H1 (cell line): ENCODE results near the gene MTMR6. TPM values are rescaled to one million over a fixed set of nuclear protein-coding genes. Genes with fewer than 3 reads are reported as not detected.

Source experiments
- CTCF ChIA-PET: fragments of 300-600 bp; sonication (Branson Sonifier 250); formaldehyde crosslinking; loops from one replicate; lab custom pipeline; 2021; ENCODE audit not compliant: partially characterized antibody; lab: Charles Lee
- POLR2A ChIA-PET: fragments of 300-600 bp; sonication (Branson Sonifier 250); formaldehyde crosslinking; loops from one replicate; lab custom pipeline; 2021; ENCODE audit warnings: inconsistent platforms; ENCODE audit not compliant: partially characterized antibody; lab: Charles Lee
- DNase-seq, 2 experiments: peaks; one replicate each; pipeline versions ENCODE4 v3.0.0 to v3.0.0-alpha.2; 2010 to 2022; ENCODE audit warnings: low spot score in 2 of 2, low read depth in 1 of 2, mixed read lengths in 1 of 2
- FAIRE-seq: peaks from 2 replicates; lab custom pipeline; 2011; peaks lifted over from hg19 to GRCh38; lab: Jason Lieb, UNC
- H2AFZ ChIP-seq: 2 replicates; pipeline ENCODE4 v1.8.1; 2012; ENCODE audit warnings: low read length, inconsistent platforms
- H2AK5ac ChIP-seq: 2 replicates; pipeline ENCODE4 v1.6.1; 2013; ENCODE audit warnings: low read depth, low read length
- H2BK120ac ChIP-seq: replicated peaks from 2 replicates; pipeline ENCODE3; 2013; ENCODE audit warnings: low read depth, low read length, inconsistent platforms
- H2BK12ac ChIP-seq: 2 replicates; pipeline ENCODE4 v1.6.1; 2013; ENCODE audit warnings: low read depth, low read length
- H2BK15ac ChIP-seq: 2 replicates; pipeline ENCODE4 v1.6.1; 2013; ENCODE audit warnings: low read length
- H2BK20ac ChIP-seq: 2 replicates; pipeline ENCODE4 v1.6.1; 2013; ENCODE audit warnings: low read length
- H2BK5ac ChIP-seq: 2 replicates; pipeline ENCODE4 v1.6.1; 2013; ENCODE audit warnings: low read depth, low read length
- H3K14ac ChIP-seq: 2 replicates; pipeline ENCODE4 v1.6.1; 2013; ENCODE audit warnings: inconsistent platforms; ENCODE audit not compliant: insufficient read length
- H3K18ac ChIP-seq: 2 replicates; pipeline ENCODE4 v1.6.1; 2013; ENCODE audit warnings: low read length; ENCODE audit errors: extremely low read depth
- H3K23ac ChIP-seq: 2 replicates; pipeline ENCODE4 v1.6.1; 2013; ENCODE audit warnings: inconsistent platforms; ENCODE audit not compliant: insufficient read length
- H3K23me2 ChIP-seq: 2 replicates; pipeline ENCODE4 v1.6.1; 2013; ENCODE audit warnings: low read depth, low read length
- H3K27ac ChIP-seq: 2 replicates; pipeline ENCODE4 v1.6.1; 2011; ENCODE audit warnings: low read depth, low read length, inconsistent platforms
- H3K27me3 ChIP-seq, 4 experiments: replicated peaks in 1 of 4; 1 replicate in 1 of 4; 2 replicates in 3 of 4; pipeline versions ENCODE4 v1.6.1 to v1.8.1; 2011 to 2013; ENCODE audit warnings: low read length in 3 of 4, mild to moderate bottlenecking in 3 of 4, inconsistent platforms in 2 of 4, mixed read lengths in 2 of 4, moderate library complexity in 1 of 4; ENCODE audit not compliant: control insufficient read depth in 3 of 4, insufficient read depth in 3 of 4; ENCODE audit errors: extremely low read depth in 1 of 4
- H3K36me3 ChIP-seq, 4 experiments: 2 replicates each; pipeline versions ENCODE4 v1.6.1 to v1.8.1; 2011 to 2013; ENCODE audit warnings: mild to moderate bottlenecking in 4 of 4, low read length in 3 of 4, moderate library complexity in 2 of 4, control low read depth in 1 of 4, inconsistent platforms in 1 of 4; ENCODE audit not compliant: insufficient read depth in 4 of 4, control insufficient read depth in 2 of 4
- H3K4ac ChIP-seq: replicated peaks from 2 replicates; pipeline ENCODE3; 2013; ENCODE audit warnings: low read length, low read depth, mixed read lengths, inconsistent platforms; ENCODE audit not compliant: insufficient read length
- H3K4me1 ChIP-seq, 4 experiments: replicated peaks in 1 of 4; 1 replicate in 1 of 4; 2 replicates in 3 of 4; pipeline versions ENCODE4 v1.6.1 to v1.8.1; 2011 to 2013; ENCODE audit warnings: low read length in 3 of 4, inconsistent platforms in 2 of 4, mixed read lengths in 1 of 4; ENCODE audit not compliant: insufficient read depth in 4 of 4, control insufficient read depth in 3 of 4
- H3K4me2 ChIP-seq, 2 experiments: 2 replicates each; pipeline versions ENCODE4 v1.6.1 to v1.8.1; 2011 to 2013; ENCODE audit warnings: low read depth in 2 of 2, low read length in 2 of 2, control low read depth in 1 of 2, inconsistent platforms in 1 of 2, mild to moderate bottlenecking in 1 of 2; ENCODE audit not compliant: insufficient read depth in 1 of 2
- H3K4me3 ChIP-seq, 4 experiments: fragments of 200-600, 300-600 bp in 1 of 4; sonication (generic), shearing (Covaris generic), sonication (Bioruptor Twin) in 1 of 4; 2 replicates each; pipeline versions ENCODE4 v1.5.1 to v1.8.1; 2011 to 2016; ENCODE audit warnings: low read length in 4 of 4, low read depth in 3 of 4, control low read depth in 2 of 4, inconsistent platforms in 2 of 4, mild to moderate bottlenecking in 2 of 4, mixed read lengths in 1 of 4, moderate library complexity in 1 of 4; ENCODE audit not compliant: insufficient read depth in 2 of 4; ENCODE audit errors: extremely low read depth in 1 of 4
- H3K56ac ChIP-seq: replicated peaks from 2 replicates; pipeline ENCODE3; 2013; ENCODE audit warnings: low read depth, mild to moderate bottlenecking, mixed read lengths, low read length, inconsistent platforms; ENCODE audit not compliant: insufficient read length
- H3K79me1 ChIP-seq: 2 replicates; pipeline ENCODE4 v1.6.1; 2013; ENCODE audit warnings: low read depth, low read length, control low read depth
- H3K79me2 ChIP-seq, 2 experiments: 2 replicates each; pipeline versions ENCODE4 v1.6.1 to v1.8.1; 2012 to 2013; ENCODE audit warnings: low read length in 2 of 2, mild to moderate bottlenecking in 2 of 2, inconsistent platforms in 1 of 2; ENCODE audit not compliant: insufficient read depth in 2 of 2, control insufficient read depth in 1 of 2
- H3K9ac ChIP-seq, 4 experiments: replicated peaks in 1 of 4; 1 replicate in 1 of 4; 2 replicates in 3 of 4; pipeline versions ENCODE4 v1.6.1 to v1.8.1; 2011 to 2013; ENCODE audit warnings: low read depth in 3 of 4, low read length in 3 of 4, control low read depth in 2 of 4, mild to moderate bottlenecking in 2 of 4, moderate library complexity in 2 of 4, inconsistent platforms in 1 of 4; ENCODE audit errors: extremely low read depth in 1 of 4
- H3K9me3 ChIP-seq, 2 experiments: 2 replicates each; pipeline versions ENCODE4 v1.6.1 to v1.8.1; 2012 to 2013; ENCODE audit warnings: mild to moderate bottlenecking in 2 of 2, moderate library complexity in 2 of 2, control low read depth in 1 of 2, inconsistent platforms in 1 of 2, low read depth in 1 of 2, low read length in 1 of 2, mixed read lengths in 1 of 2; ENCODE audit not compliant: insufficient read depth in 2 of 2
- H4K20me1 ChIP-seq, 2 experiments: replicated peaks in 1 of 2; 2 replicates each; pipeline versions ENCODE3 to v1.8.1; 2011 to 2013; ENCODE audit warnings: inconsistent platforms in 2 of 2, low read length in 2 of 2, mild to moderate bottlenecking in 1 of 2; ENCODE audit not compliant: insufficient read depth in 2 of 2, control insufficient read depth in 1 of 2
- H4K5ac ChIP-seq: 2 replicates; pipeline ENCODE4 v1.6.1; 2013; ENCODE audit warnings: low read length, low read depth, mixed read lengths, inconsistent platforms; ENCODE audit not compliant: insufficient read length
- H4K8ac ChIP-seq: 2 replicates; pipeline ENCODE4 v1.8.0; 2013; ENCODE audit warnings: mild to moderate bottlenecking, moderate library complexity, low read length, inconsistent platforms; ENCODE audit not compliant: insufficient read depth; ENCODE audit errors: extremely low read depth
- H4K91ac ChIP-seq: replicated peaks from 2 replicates; pipeline ENCODE3; 2013; ENCODE audit warnings: low read length, mixed read lengths, inconsistent platforms; ENCODE audit not compliant: insufficient read length
- CBX8 ChIP-seq: fragments of 300-800, 300-1000 bp; sonication (generic); IDR thresholded peaks from 2 replicates; pipeline ENCODE4 v1.7.1; 2016; ENCODE audit warnings: low read depth, low read length, borderline replicate concordance
- HDAC2 ChIP-seq, 2 experiments: fragments of 300-600 bp in 1 of 2; sonication (generic) in 1 of 2; IDR thresholded peaks; 2 replicates each; pipeline ENCODE4 v1.6.1; 2011 to 2012; ENCODE audit warnings: low read depth in 2 of 2, low read length in 2 of 2, mild to moderate bottlenecking in 2 of 2, moderate library complexity in 2 of 2, borderline replicate concordance in 1 of 2, inconsistent platforms in 1 of 2
- SIN3A ChIP-seq, 2 experiments: IDR thresholded peaks in 1 of 2; conservative IDR thresholded peaks in 1 of 2; 2 replicates each; pipeline ENCODE4 v1.6.1; 2011 to 2012; ENCODE audit warnings: low read length in 2 of 2, improper control_type of control experiment in 1 of 2, low read depth in 1 of 2, mild to moderate bottlenecking in 1 of 2
- WGBS, 2 experiments: shearing (Covaris generic) in 1 of 2; methylation state at CpG; one replicate each; pipeline versions ENCODE4 v1.1.6 to v1.1.7; 2013 to 2015; ENCODE audit warnings: low lambda C conversion rate in 2 of 2, mixed read lengths in 2 of 2, inconsistent platforms in 1 of 2, low coverage in 1 of 2, missing lambda C conversion rate in 1 of 2; ENCODE audit not compliant: insufficient replicate concordance in 2 of 2, insufficient coverage in 1 of 2, insufficient read length in 1 of 2; ENCODE audit errors: extremely low coverage in 1 of 2, missing lambda C conversion rate in 1 of 2; 5-methylcytosine and 5-hydroxymethylcytosine counted together
- polyA plus RNA-seq, 7 experiments: library from polyadenylated mRNA; depleted of rRNA in 3 of 7; stranded (reverse) in 5 of 7; unstranded in 2 of 7; fragments of >200 nt in 5 of 7; fragments of 200-250 nt in 2 of 7; gene quantifications; 1 replicate in 5 of 7; 2 replicates in 1 of 7; 4 replicates in 1 of 7; pipeline versions ENCODE4 v1.2.1 to v1.2.3, GENCODE V29; 2011 to 2013; ENCODE audit warnings: missing spikeins in 2 of 7, mixed read lengths in 2 of 7
- total RNA-seq: library from RNA; stranded (reverse); fragmentation: NEBNext Ultra II Directional; extraction: Animal tissue kit (Norgen Biotek cat#: 25700); gene quantifications from 2 replicates; pipeline ENCODE4 v1.2.1, GENCODE V29; 2021

Gene MTMR6
- total and polyA plus RNA-seq, 2 of the 8 experiments (the other 6 are each of a cell fraction or from before 2014, with no cell fraction given): 2.1 to 8.4 TPM

DNA sequence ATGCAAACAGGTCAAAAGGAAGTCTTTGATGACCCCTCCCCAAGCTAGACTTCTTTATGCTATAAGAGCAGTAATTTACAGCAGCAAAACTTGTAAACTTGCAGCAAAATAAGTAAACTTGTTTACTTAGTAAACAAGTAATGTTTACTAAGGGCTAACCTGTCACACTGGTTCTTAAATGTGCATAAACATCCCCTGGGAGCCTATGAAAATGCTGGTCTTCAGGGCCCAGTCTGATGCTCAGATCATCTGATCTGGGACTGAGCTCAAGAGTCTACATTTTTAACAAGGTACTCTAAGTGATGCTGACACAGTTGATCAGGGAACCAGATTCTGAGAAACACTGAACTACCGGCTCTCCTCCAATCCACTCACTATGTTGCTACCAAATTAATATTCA lies 53.4 kb downstream of the MTMR6 start:
- Histone ChIP-seq H3K4me2 (no peak overlapping the region), H3K4me1 (no peaks in the 10 kb centered on the region), H4K91ac (no peak overlapping the region), H3K56ac (no peak overlapping the region), H3K36me3 (no peaks in the 10 kb centered on the region), H3K79me2 (no peaks in the 10 kb centered on the region), H2BK12ac (no peak overlapping the region), H3K9ac (no peak overlapping the region), H4K20me1 (no peaks in the 10 kb centered on the region), H3K27me3 (no peaks in the 10 kb centered on the region), H4K5ac (no peak overlapping the region), H3K23ac (no peak overlapping the region), H2AFZ (no peak overlapping the region), H2BK5ac (no peak overlapping the region), H3K27ac (no peak overlapping the region), H2BK120ac (no peak overlapping the region), H3K14ac (no peak overlapping the region), H3K23me2 (no peaks in the 10 kb centered on the region), H2BK15ac (no peak overlapping the region), H2BK20ac (no peak overlapping the region), H3K79me1 (no peaks in the 10 kb centered on the region), H3K9me3 (no peaks in the 10 kb centered on the region), H3K4me3 (no peak overlapping the region), H4K8ac (no peak overlapping the region), H3K4ac (no peak overlapping the region), H3K18ac (no peak overlapping the region), H2AK5ac (no peak overlapping the region)
- POLR2A ChIA-PET: interaction anchor here (0.9 kb wide), 1 partner anchor 10 kb away, joined by 3 read pairs; no protein-coding TSS in a partner anchor
- WGBS, 2 experiments: 94% methylated on average over 1 of the region's 1 CpG; no CpG with 5 or more reads in 1 of the 2 experiments
- FAIRE-seq (no peak), DNase-seq (no peak)
- TF ChIP-seq CBX8: no peak
- no peak for TF ChIP-seq HDAC2 (IDR thresholded peaks at IDR 0.05; ENCODE audit: borderline replicate concordance in 1 of 2, low read depth in 2 of 2, low read length in 2 of 2)
- TF ChIP-seq SIN3A (conservative IDR thresholded peaks at IDR 0.05 in 1 of 2, IDR thresholded peaks at IDR 0.05 in 1 of 2; ENCODE audit: low read depth in 1 of 2, low read length in 2 of 2): no peak
- CTCF ChIA-PET: interaction anchor here (0.6 to 3.4 kb wide), 23 partner anchors 10 to 450 kb away, joined by 3 to 16 read pairs (median 4); partner anchors contain the start of gene MTMR6
